HPDE6-E6E7 (cell line): ENCODE measurements around the gene BSND.
"Not testable (repeated sequence)": the region's sequence is repeated elsewhere in the genome, so short reads cannot be mapped to it uniquely, and the experiment has no call there.

Experiments used
- DNase-seq: peaks from one replicate; pipeline ENCODE4 v3.0.0; 2011; ENCODE audit warnings: missing footprints; ENCODE audit errors: extremely low spot score

BSND gene

GRCh38 chr1:55015731-55016620 is 17.2 kb downstream of the BSND start:
- DNase-seq: no peak

GRCh38 chr1:55018395-55018794 is 19.7 kb downstream of the BSND start:
- DNase-seq: no peak

- peak; percentile 97 for DNase-seq
These were observed 23.3 kb downstream of the BSND start for GRCh38 chr1:55021942-55022546.

- DNase-seq: not testable (repeated sequence)
These were observed 25.4 kb downstream of the BSND start for GRCh38 chr1:55024163-55024562.

- not testable (repeated sequence) for DNase-seq
These were observed 27.9 kb downstream of the BSND start for GRCh38 chr1:55026682-55027081.

- DNase-seq: not testable (repeated sequence)
These were observed 32.4 kb downstream of the BSND start for GRCh38 chr1:55031098-55031497.

GRCh38 chr1:55033265-55033614 is 34.5 kb downstream of the BSND start:
- DNase-seq: no peak

- no peak for DNase-seq
These were observed 35.9 kb downstream of the BSND start for GRCh38 chr1:55034476-55035133.

GRCh38 chr1:55035904-55036303 is 37.2 kb downstream of the BSND start:
- DNase-seq: no peak

GRCh38 chr1:55037733-55038551 is 39.2 kb downstream of the BSND start:
- no peak for DNase-seq

- DNase-seq: no peak
These were observed 39.8 kb downstream of the BSND start for GRCh38 chr1:55038552-55038838.

- no peak for DNase-seq
These were observed 40.2 kb downstream of the BSND start for GRCh38 chr1:55038974-55039341.

GRCh38 chr1:55039342-55040082 is 40.8 kb downstream of the BSND start, which contains the start of gene PCSK9:
PCSK9 (plus strand) TSS chr1:55039548; CDS start chr1:55039838, 290 bp downstream.
- DNase-seq: peak; percentile 74

GRCh38 chr1:55040083-55040932 is 41.6 kb downstream of the BSND start:
- DNase-seq: peak; percentile 35

GRCh38 chr1:55040933-55041494 is 42.3 kb downstream of the BSND start:
- DNase-seq: no peak

- DNase-seq: no peak
These were observed 42.9 kb downstream of the BSND start for GRCh38 chr1:55041613-55042012.

GRCh38 chr1:55043011-55043410 is 44.3 kb downstream of the BSND start:
- no peak for DNase-seq

GRCh38 chr1:55043726-55044125 is 45.0 kb downstream of the BSND start:
- DNase-seq: no peak

GRCh38 chr1:55044617-55045397 is 46.1 kb downstream of the BSND start:
- no peak for DNase-seq
